NCI-H187 (cell line): ENCODE results near the gene CT47A1.
"Not testable (repeated sequence)": the region's sequence is repeated elsewhere in the genome, so short reads cannot be mapped to it uniquely, and the experiment has no call there.

Experiments used
- DNase-seq, 2 experiments: peaks; one replicate each; lab custom pipeline; 2025; lab: John Stamatoyannopoulos, UW

The CT47A1 gene

GRCh38 chrX:120985660-120986059 lies at the start of gene CT47A1:
Gene CT47A1 (minus strand): TSS chrX:120985760. CDS start chrX:120985529, 231 bp downstream.
- not testable (repeated sequence) for DNase-seq

- no peak for DNase-seq
Measured at GRCh38 chrX:121032531-121032930, 47.0 kb upstream of the CT47A1 start.

GRCh38 chrX:121030083-121030482 lies 44.5 kb upstream of the CT47A1 start:
- DNase-seq: no peak

GRCh38 chrX:121028419-121028818 lies 42.9 kb upstream of the CT47A1 start:
- DNase-seq: no peak

- DNase-seq: no peak
Measured at GRCh38 chrX:121014826-121015225, 29.3 kb upstream of the CT47A1 start.

GRCh38 chrX:121013897-121014455 lies 28.4 kb upstream of the CT47A1 start:
- no peak for DNase-seq

GRCh38 chrX:121011254-121011653 lies 25.7 kb upstream of the CT47A1 start:
- DNase-seq: no peak

GRCh38 chrX:121010218-121010617 lies 24.7 kb upstream of the CT47A1 start:
- DNase-seq: no peak

GRCh38 chrX:121009764-121010163 lies 24.2 kb upstream of the CT47A1 start:
- no peak for DNase-seq

- DNase-seq: no peak
Measured at GRCh38 chrX:121008920-121009319, 23.4 kb upstream of the CT47A1 start.

GRCh38 chrX:121000589-121000988 lies 15.0 kb upstream of the CT47A1 start:
- DNase-seq: no peak

- no peak for DNase-seq
Measured at GRCh38 chrX:120999413-120999812, 13.9 kb upstream of the CT47A1 start.

GRCh38 chrX:120956500-120956899 lies 29.1 kb downstream of the CT47A1 start, which contains the start of gene CT47A7:
Gene CT47A7 (minus strand): TSS chrX:120956600. CDS start chrX:120956345, 255 bp downstream.
- DNase-seq: not testable (repeated sequence)
